Heart right ventricle (tissue), 16 donors: ENCODE results near the gene DEAF1. TPM values are rescaled to one million over a fixed set of nuclear protein-coding genes. Genes with fewer than 3 reads are reported as not detected.
A peak's percentile ranks its signal among the peaks of the same experiment; 100 is the strongest.

Experiments
- ATAC-seq, 8 donors: fragments of 200-7000 bp; cut with Tn5 transposase; one replicate each; pipeline ENCODE4 v1.9.1; 2020; ENCODE audit warnings: mild to moderate bottlenecking in 8 of 8, moderate library complexity in 8 of 8, moderate number of reproducible peaks in 1 of 8
- DNase-seq, 2 donors: peaks; one replicate each; pipeline ENCODE4 v3.0.0-alpha.2; 2020
- H3K27ac ChIP-seq, 10 donors: fragments of 200-600 bp; sonication (generic) in 2 of 10; one replicate each; pipeline versions ENCODE4 v1.5.0 to v1.8.0; 2020 to 2022; ENCODE audit warnings: mild to moderate bottlenecking in 3 of 10
- H3K27me3 ChIP-seq, 7 donors: fragments of 200-600 bp; one replicate each; pipeline ENCODE4 v1.8.0; 2021 to 2022; ENCODE audit warnings: mild to moderate bottlenecking in 2 of 7
- H3K36me3 ChIP-seq, 9 donors: fragments of 200-600 bp; sonication (generic) in 1 of 9; one replicate each; pipeline versions ENCODE4 v1.5.0 to v1.8.0; 2020 to 2022; ENCODE audit warnings: mild to moderate bottlenecking in 2 of 9
- H3K4me1 ChIP-seq, 9 donors: fragments of 200-600 bp; sonication (generic) in 1 of 9; one replicate each; pipeline versions ENCODE4 v1.5.0 to v1.8.0; 2020 to 2022; ENCODE audit warnings: mild to moderate bottlenecking in 4 of 9
- H3K4me3 ChIP-seq, 10 donors: fragments of 200-600 bp; sonication (generic) in 2 of 10; one replicate each; pipeline versions ENCODE4 v1.5.0 to v1.8.0; 2020 to 2022; ENCODE audit warnings: mild to moderate bottlenecking in 7 of 10, moderate library complexity in 2 of 10
- H3K9me3 ChIP-seq, 11 donors: fragments of 200-600 bp in 10 of 11; sonication (generic) in 2 of 11; one replicate each; pipeline versions ENCODE4 v1.5.0 to v1.8.0; 2013 to 2022; ENCODE audit warnings: mild to moderate bottlenecking in 2 of 11, control low read depth in 1 of 11, moderate library complexity in 1 of 11
- WGBS, 2 donors: extraction: QIAGEN DNeasy Blood & Tissue Kit; methylation state at CpG; one replicate each; pipeline ENCODE4 v1.1.7; 2013; ENCODE audit warnings: inconsistent platforms in 1 of 2; 5-methylcytosine and 5-hydroxymethylcytosine counted together
- intact Hi-C, 10 donors: fragments of 100-400 bp; cut with DNase I; formaldehyde crosslinking; loops; one replicate each; pipeline versions ENCODE4 v1.11.1 to v1.14.2; 2022
- polyA plus RNA-seq, 2 donors: library from polyadenylated mRNA; stranded (reverse); fragments of 200-250 nt; gene quantifications; one replicate each; pipeline ENCODE4 v1.2.3, GENCODE V29; 2013
- total RNA-seq, 10 donors: library from RNA; stranded (reverse); fragmentation: NEBNext Ultra II Directional in 3 of 10; extraction: Animal tissue kit (Norgen Biotek cat#: 25700) in 3 of 10; gene quantifications; one replicate each; pipeline versions ENCODE4 v1.2.1 to v1.2.4, GENCODE V29; 2021 to 2023
- TF ChIP-seq, protein P1 (sequence below), 9 donors: fragments of 200-600 bp; sonication (generic) in 2 of 9; IDR thresholded peaks; one replicate each; pipeline versions ENCODE4 v1.5.0 to v1.8.0; 2021 to 2022; ENCODE audit warnings: antibody characterized with exemption in 9 of 9, mild to moderate bottlenecking in 5 of 9, moderate library complexity in 1 of 9
- donor health status: Arrhythmogenic right ventricular cardiomyopathy.
- donor health status: ischemic (EF 13 %, LVEDD 7.1; RV severe dilation, severe dysfunction).
- donor health status: healthy with polysubstance abuse.
- donor health status: DM: no; HTN: yes; CAD: no.
- donor health status: DM: no; HTN: no; CAD: no.
- donor health status: ischemic (EF 25% LVEDD 6.9; RV normal size, moderate dysfunction).
- donor health status: ischemic (EF 25% LVEDD 5.7; RV mildly dilated, moderate dysfunction).
- donor health status: healthy.
- donor health status: DM: yes; HTN: yes; CAD: no.
- donor health status: Ischemic cardiomyopathy.
- donor health status: ischemic (EF 35%, LVEDD 5.7; RV mildly dilated, moderate dysfunction).
- donor health status: nonischemic (EF 11% LVEDD 7.7; RV severe dilation, severe dysfunction).
- donor health status: DM: yes; HTN: yes; CAD: no.
- donor health status: PGD.
- donor health status: ischemic (EF 29% LVEDD 5.4; RV normal size, mild dysfunction).
- donor health status: nonischemic (EF 23%, LVEDD 6.1; RV moderate dilation, normal function).

DEAF1 gene
- total and polyA plus RNA-seq, 12 donors = 11.0 to 39.9 (median 17.0) TPM

DNA sequence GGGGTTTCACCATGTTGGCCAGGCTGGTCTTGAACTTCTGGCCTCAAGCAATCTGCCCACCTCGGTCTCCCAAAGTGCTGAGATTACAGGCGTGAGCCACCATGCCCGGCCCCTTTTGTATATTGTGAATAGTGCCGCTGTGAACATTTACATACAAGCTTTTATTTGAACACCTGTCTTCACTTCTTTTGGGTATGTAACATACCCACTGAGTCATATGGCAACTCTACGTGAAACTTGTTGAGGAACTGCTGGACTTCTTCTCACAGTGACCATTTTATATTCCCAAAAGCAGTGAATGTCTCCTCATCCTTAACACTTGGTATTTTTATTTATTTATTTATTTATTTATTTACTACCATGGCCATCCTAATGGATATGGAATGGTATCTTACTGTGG, 64.2 kb downstream of the DEAF1 start:
- peaks cover 0 to 12% (median 4%) of the 10 kb centered on the region in 9 donors for H3K4me1 ChIP-seq
- H3K9me3 ChIP-seq = no peaks in the 10 kb centered on the region
- no peak overlapping the region for H3K27ac ChIP-seq
- intact Hi-C loops = no loop called here
- no peak for DNase-seq
- no peak overlapping the region for H3K4me3 ChIP-seq
- WGBS, 2 donors = 96 to 98% methylated on average over 5 of the region's 5 CpGs
- no peak for ATAC-seq
- TF ChIP-seq, protein P1, sequence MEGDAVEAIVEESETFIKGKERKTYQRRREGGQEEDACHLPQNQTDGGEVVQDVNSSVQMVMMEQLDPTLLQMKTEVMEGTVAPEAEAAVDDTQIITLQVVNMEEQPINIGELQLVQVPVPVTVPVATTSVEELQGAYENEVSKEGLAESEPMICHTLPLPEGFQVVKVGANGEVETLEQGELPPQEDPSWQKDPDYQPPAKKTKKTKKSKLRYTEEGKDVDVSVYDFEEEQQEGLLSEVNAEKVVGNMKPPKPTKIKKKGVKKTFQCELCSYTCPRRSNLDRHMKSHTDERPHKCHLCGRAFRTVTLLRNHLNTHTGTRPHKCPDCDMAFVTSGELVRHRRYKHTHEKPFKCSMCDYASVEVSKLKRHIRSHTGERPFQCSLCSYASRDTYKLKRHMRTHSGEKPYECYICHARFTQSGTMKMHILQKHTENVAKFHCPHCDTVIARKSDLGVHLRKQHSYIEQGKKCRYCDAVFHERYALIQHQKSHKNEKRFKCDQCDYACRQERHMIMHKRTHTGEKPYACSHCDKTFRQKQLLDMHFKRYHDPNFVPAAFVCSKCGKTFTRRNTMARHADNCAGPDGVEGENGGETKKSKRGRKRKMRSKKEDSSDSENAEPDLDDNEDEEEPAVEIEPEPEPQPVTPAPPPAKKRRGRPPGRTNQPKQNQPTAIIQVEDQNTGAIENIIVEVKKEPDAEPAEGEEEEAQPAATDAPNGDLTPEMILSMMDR (IDR thresholded peaks at IDR 0.05) = no peak
- no peaks in the 10 kb centered on the region for H3K36me3 ChIP-seq
- H3K27me3 ChIP-seq = peaks cover 0 to 24% (median 9%) of the 10 kb centered on the region in 7 donors

DNA sequence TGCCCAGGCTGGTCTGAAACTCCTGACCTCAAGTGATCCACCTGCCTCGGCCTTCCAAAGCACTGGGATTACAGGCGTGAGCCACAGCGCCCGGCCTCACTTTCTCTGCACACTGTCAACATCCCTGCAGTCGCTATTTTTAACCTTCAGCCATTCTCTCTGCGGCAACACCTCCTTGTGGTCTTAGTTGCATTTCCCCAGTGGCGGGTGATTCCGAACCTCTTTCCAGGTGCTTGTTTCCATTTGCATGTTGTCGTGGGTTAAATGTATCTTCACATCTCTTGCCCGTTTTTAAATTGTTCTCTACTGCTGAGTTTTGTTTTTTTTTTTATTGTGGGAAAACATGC, 65.8 kb downstream of the DEAF1 start:
- Histone ChIP-seq H3K9me3 (no peaks in the 10 kb centered on the region), H3K36me3 (no peaks in the 10 kb centered on the region), H3K4me1 (peaks cover 0 to 12% (median 4%) of the 10 kb centered on the region in 9 donors), H3K27me3 (peaks cover 0 to 39% (median 22%) of the 10 kb centered on the region in 7 donors), H3K27ac (peak overlapping the region in 1 of 10 donors; percentile 25), H3K4me3 (no peak overlapping the region)
- intact Hi-C loops = loop anchor here in 1 of 10 donors (10.0 kb wide), 1 partner anchor 94 kb away; the partner anchor contains the start of genes HRAS and LRRC56
- 23 to 40% methylated on average over 10 of the region's 10 CpGs for WGBS, 2 donors
- DNase-seq (no peak), ATAC-seq (peak in 7 of 8 donors; percentile 40 to 76 (median 56))
- TF ChIP-seq, protein P1 (IDR thresholded peaks at IDR 0.05) = peak in 5 of 9 donors; percentile 21 to 51 (median 48)

DNA sequence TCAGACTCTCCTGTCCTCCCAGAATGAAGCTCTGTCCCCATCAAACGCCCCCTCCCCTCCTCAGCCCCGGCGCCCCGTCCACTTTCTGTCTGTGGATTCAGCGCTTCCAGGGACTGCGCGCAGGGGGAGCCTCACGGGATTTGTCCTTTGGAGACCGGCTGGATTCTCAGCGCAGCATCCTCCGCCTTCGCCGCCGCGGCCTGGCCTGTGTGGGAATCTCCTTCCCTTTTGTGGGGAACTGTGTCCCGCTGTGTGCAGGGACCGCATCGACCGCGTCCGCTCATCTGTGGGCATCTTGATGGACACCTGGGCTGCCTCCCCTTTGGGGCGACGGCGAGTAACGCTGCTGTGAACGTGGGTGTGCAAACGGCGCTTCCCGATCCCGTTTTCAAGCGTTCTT, 67.0 kb downstream of the DEAF1 start:
- intact Hi-C loops = loop anchor here in 1 of 10 donors (10.0 kb wide), 1 partner anchor 93 kb away; the partner anchor contains the start of genes HRAS and LRRC56
- DNase-seq (no peak), ATAC-seq (no peak)
- H3K36me3 ChIP-seq = no peaks in the 10 kb centered on the region
- peaks cover 0 to 12% (median 4%) of the 10 kb centered on the region in 9 donors for H3K4me1 ChIP-seq
- H3K9me3 ChIP-seq = no peaks in the 10 kb centered on the region
- 94% methylated on average over 31 of the region's 31 CpGs for WGBS, 2 donors
- no peak overlapping the region for H3K4me3 ChIP-seq
- TF ChIP-seq, protein P1 (IDR thresholded peaks at IDR 0.05) = no peak
- H3K27me3 ChIP-seq = peaks cover 0 to 39% (median 24%) of the 10 kb centered on the region in 7 donors
- H3K27ac ChIP-seq = no peak overlapping the region

DNA sequence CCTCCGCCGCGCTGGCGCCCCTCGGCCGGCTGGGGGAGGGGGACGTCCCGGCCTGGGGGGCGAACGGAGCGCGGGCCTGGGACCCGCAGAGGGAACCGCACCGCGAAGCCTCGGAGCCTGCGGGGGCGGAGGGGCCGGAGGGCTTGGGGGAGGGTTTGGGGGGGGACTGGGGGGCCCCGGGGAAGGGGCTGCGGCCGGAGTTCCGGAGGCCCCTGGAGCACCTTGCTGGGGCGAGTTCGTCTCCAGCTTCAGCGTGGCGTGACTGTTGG, 67.8 kb downstream of the DEAF1 start:
- Histone ChIP-seq H3K36me3 (peaks cover 0 to 5% (median 0%) of the 10 kb centered on the region in 9 donors), H3K27ac (no peak overlapping the region), H3K4me1 (peaks cover 0 to 12% (median 4%) of the 10 kb centered on the region in 9 donors), H3K9me3 (no peaks in the 10 kb centered on the region), H3K4me3 (no peak overlapping the region), H3K27me3 (peaks cover 0 to 39% (median 24%) of the 10 kb centered on the region in 7 donors)
- ATAC-seq (no peak), DNase-seq (no peak)
- intact Hi-C loops = loop anchor here in 1 of 10 donors (10.0 kb wide), 1 partner anchor 92 kb away; the partner anchor contains the start of genes HRAS and LRRC56
- 21 to 26% methylated on average over 23 to 28 of the region's 28 CpGs for WGBS, 2 donors
- TF ChIP-seq, protein P1 (IDR thresholded peaks at IDR 0.05) = no peak
